HL-60 (cell line): ENCODE data around the gene IQCE.

Source experiments
- DNase-seq, 2 experiments: peaks; one replicate each; pipeline ENCODE4 v3.0.0-alpha.2; 2010 to 2020; ENCODE audit warnings: low read depth in 1 of 2, low spot score in 1 of 2
- H3K27ac ChIP-seq: fragments of 250-450 bp; sonication (Bioruptor Pico); replicated peaks from 2 replicates; pipeline ENCODE4 v1.5.1; 2020; ENCODE audit warnings: mild to moderate bottlenecking, moderate library complexity
- H3K27me3 ChIP-seq: fragments of 250-450 bp; sonication (Bioruptor Pico); 2 replicates; pipeline ENCODE4 v1.5.1; 2021; ENCODE audit warnings: mild to moderate bottlenecking, moderate library complexity; ENCODE audit not compliant: insufficient read depth, poor library complexity, severe bottlenecking
- H3K4me3 ChIP-seq: replicated peaks from 2 replicates; pipeline ENCODE4 v1.5.1; 2011; ENCODE audit warnings: mild to moderate bottlenecking, control low read depth, low read length; ENCODE audit not compliant: insufficient read depth
- GABPA ChIP-seq: IDR thresholded peaks from 2 replicates; pipeline ENCODE4 v1.6.1; 2012; ENCODE audit warnings: low read depth
- POLR2AphosphoS5 ChIP-seq: IDR thresholded peaks from 2 replicates; pipeline ENCODE4 v1.6.1; 2012; ENCODE audit warnings: low read depth
- SPI1 ChIP-seq: IDR thresholded peaks from 2 replicates; pipeline ENCODE4 v1.6.1; 2012; ENCODE audit warnings: low read depth, mild to moderate bottlenecking, borderline replicate concordance
- TF ChIP-seq, protein P1 (sequence below): IDR thresholded peaks from one replicate; pipeline ENCODE4 v1.5.1; 2011; ENCODE audit warnings: low read length, control low read depth, inconsistent platforms; ENCODE audit not compliant: insufficient read depth
- TF ChIP-seq, protein P2 (sequence below): IDR thresholded peaks from 2 replicates; pipeline ENCODE4 v1.6.1; 2012; ENCODE audit warnings: low read depth; ENCODE audit not compliant: insufficient replicate concordance

IQCE gene

DNA sequence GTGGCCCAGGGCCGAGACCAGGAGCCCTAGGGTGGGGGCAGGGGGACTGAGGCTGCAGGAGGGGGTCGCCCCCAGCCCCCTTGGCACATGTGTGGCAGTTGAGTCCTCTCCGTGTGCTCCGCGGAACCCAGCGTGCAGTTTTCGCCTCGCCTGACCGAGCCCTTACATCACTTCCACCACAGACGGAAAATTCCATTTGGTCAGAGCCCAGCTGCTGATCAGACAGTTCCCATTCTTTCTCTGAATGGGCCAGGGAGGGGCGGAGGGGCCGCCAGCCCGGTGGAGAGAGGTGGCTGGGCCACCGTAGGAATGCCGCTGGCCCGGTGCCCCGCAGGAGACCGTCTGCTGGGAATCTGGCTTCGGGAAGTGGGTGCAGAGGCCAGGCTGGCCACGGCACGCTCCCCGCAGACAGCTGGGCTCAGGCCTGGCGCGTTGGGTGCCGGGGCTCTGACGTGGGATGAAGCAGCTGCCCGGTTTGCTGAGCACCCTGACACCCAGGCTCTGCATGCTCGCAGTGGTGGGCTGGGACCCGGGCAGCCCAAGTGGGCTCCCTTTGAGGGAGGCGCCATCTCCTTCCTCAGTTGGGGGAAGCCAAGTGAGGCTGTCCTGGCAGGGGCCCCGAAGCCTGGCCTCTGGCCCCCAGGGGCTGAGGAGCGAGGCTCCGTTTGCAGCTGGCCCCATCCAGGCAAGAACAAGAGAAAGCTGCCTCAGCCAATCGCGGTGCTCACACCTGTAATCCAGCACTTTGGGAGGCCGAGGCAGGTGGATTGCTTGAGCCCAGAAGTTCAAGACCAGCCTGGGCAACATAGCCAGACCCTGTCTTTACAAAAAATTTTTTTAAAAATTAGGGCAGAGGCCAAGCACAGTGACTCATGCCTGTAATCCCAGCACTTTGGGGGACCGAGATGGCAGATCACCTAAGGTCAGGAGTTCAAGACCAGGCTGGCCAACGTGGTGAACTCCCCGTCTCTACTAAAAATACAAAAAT is 82.9 kb downstream of the IQCE start:
- Histone ChIP-seq H3K27ac (peak overlapping the region; percentile 81), H3K4me3 (no peak overlapping the region), H3K27me3 (no peaks in the 10 kb centered on the region)
- peak; percentile 82 to 92 for DNase-seq
- peak; percentile 99 for TF ChIP-seq POLR2AphosphoS5
- TF ChIP-seq, protein P1, sequence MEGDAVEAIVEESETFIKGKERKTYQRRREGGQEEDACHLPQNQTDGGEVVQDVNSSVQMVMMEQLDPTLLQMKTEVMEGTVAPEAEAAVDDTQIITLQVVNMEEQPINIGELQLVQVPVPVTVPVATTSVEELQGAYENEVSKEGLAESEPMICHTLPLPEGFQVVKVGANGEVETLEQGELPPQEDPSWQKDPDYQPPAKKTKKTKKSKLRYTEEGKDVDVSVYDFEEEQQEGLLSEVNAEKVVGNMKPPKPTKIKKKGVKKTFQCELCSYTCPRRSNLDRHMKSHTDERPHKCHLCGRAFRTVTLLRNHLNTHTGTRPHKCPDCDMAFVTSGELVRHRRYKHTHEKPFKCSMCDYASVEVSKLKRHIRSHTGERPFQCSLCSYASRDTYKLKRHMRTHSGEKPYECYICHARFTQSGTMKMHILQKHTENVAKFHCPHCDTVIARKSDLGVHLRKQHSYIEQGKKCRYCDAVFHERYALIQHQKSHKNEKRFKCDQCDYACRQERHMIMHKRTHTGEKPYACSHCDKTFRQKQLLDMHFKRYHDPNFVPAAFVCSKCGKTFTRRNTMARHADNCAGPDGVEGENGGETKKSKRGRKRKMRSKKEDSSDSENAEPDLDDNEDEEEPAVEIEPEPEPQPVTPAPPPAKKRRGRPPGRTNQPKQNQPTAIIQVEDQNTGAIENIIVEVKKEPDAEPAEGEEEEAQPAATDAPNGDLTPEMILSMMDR: no peak
- TF ChIP-seq, protein P2, sequence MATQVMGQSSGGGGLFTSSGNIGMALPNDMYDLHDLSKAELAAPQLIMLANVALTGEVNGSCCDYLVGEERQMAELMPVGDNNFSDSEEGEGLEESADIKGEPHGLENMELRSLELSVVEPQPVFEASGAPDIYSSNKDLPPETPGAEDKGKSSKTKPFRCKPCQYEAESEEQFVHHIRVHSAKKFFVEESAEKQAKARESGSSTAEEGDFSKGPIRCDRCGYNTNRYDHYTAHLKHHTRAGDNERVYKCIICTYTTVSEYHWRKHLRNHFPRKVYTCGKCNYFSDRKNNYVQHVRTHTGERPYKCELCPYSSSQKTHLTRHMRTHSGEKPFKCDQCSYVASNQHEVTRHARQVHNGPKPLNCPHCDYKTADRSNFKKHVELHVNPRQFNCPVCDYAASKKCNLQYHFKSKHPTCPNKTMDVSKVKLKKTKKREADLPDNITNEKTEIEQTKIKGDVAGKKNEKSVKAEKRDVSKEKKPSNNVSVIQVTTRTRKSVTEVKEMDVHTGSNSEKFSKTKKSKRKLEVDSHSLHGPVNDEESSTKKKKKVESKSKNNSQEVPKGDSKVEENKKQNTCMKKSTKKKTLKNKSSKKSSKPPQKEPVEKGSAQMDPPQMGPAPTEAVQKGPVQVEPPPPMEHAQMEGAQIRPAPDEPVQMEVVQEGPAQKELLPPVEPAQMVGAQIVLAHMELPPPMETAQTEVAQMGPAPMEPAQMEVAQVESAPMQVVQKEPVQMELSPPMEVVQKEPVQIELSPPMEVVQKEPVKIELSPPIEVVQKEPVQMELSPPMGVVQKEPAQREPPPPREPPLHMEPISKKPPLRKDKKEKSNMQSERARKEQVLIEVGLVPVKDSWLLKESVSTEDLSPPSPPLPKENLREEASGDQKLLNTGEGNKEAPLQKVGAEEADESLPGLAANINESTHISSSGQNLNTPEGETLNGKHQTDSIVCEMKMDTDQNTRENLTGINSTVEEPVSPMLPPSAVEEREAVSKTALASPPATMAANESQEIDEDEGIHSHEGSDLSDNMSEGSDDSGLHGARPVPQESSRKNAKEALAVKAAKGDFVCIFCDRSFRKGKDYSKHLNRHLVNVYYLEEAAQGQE: no peak
- peak; percentile 43; the same call in 1 of the 2 replicates for TF ChIP-seq GABPA
- peak; percentile 76; the same call in 1 of the 2 replicates for TF ChIP-seq SPI1

DNA sequence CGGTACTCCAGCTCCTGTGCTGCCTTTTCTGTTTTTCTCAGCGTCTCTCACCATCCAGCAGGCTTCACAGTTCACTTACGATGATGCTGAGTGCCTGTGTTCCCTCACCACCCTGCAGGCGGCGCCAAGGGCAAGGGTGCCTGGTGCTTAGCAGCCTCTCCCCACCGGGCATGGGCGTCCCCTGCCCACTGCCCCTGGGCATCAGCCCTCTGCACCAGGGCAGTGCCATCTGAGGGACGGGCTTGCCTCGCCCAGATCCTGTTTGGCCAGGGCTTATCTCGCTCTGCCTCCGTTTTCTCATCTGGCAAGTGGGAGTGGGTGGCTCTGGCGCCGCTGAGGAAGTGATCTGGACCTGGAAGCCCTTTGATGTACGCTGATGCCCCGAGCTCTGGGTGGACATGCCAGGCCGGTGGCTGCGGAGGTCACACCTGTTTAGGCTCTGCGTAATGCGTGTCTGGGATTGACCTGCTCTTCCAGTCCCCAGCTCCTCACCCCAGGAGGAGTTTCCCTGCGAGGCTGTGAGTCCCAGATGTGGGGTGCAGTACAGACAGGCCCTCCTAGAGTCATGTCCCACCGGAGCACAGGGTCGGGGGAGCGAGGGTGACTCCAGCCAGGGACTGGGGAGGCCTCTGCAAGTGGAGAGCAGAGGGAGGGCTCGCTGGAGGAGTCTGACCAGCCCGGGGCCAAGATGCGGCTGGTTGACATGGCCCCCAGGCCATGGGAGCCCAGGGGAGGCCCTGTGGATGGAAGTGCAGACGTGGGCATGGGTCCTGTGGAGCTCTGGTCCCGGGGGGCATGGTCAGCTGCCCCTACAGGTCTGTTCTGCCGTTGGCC is 84.8 kb downstream of the IQCE start:
- DNase-seq: peak in 1 of 2 experiments; percentile 62
- Histone ChIP-seq H3K4me3 (no peak overlapping the region), H3K27me3 (no peaks in the 10 kb centered on the region), H3K27ac (peak overlapping the region; percentile 75; the same call in 1 of the 2 replicates)
- TF ChIP-seq, protein P1: peak; percentile 39
- TF ChIP-seq POLR2AphosphoS5: no peak

DNA sequence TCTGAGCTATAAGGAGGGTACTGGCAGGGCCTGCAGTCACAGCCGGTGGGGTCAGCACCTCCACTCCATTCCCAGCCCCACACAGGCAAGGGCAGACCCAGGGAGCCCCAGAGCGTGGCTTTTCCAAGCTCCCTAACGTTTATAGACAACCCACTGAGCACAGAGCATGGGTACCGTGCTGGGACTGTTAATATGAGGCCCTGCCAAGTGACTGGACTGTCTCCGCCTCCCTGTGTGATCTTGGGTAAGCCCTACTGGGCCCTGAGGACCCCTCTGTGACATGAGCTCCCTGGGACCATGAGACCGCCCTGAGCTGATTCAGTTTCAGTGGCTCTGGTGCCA is 85.4 kb downstream of the IQCE start:
- H3K27ac ChIP-seq: peak overlapping the region; percentile 75
- no peak for DNase-seq
- no peak overlapping the region for H3K4me3 ChIP-seq
- TF ChIP-seq SPI1 (no peak), POLR2AphosphoS5 (no peak), GABPA (no peak)
- TF ChIP-seq, protein P1: no peak
- TF ChIP-seq, protein P2: no peak
- no peaks in the 10 kb centered on the region for H3K27me3 ChIP-seq
